Muscle layer of colon (tissue), 2 donors: ENCODE measurements around the gene CDC42BPB.

ENCODE experiments used
- H3K27ac ChIP-seq: one replicate; pipeline ENCODE4 v1.7.0; 2013; ENCODE audit warnings: low read depth, mild to moderate bottlenecking, low read length, moderate library complexity
- H3K27me3 ChIP-seq, 2 donors: one replicate each; pipeline ENCODE4 v1.7.0; 2013; ENCODE audit warnings: low read length in 2 of 2, mild to moderate bottlenecking in 2 of 2; ENCODE audit not compliant: insufficient read depth in 2 of 2, control insufficient read depth in 1 of 2
- H3K36me3 ChIP-seq: one replicate; pipeline ENCODE4 v1.7.0; 2013; ENCODE audit warnings: mild to moderate bottlenecking, low read length; ENCODE audit not compliant: insufficient read depth
- H3K4me1 ChIP-seq: one replicate; pipeline ENCODE4 v1.7.0; 2013; ENCODE audit warnings: mild to moderate bottlenecking, low read length; ENCODE audit not compliant: insufficient read depth
- H3K4me3 ChIP-seq, 2 donors: one replicate each; pipeline ENCODE4 v1.7.0; 2013; ENCODE audit warnings: low read length in 2 of 2, low read depth in 1 of 2, mild to moderate bottlenecking in 1 of 2, moderate library complexity in 1 of 2
- H3K9ac ChIP-seq: one replicate; pipeline ENCODE4 v1.7.0; 2013; ENCODE audit warnings: low read length
- H3K9me3 ChIP-seq: one replicate; pipeline ENCODE4 v1.7.0; 2013; ENCODE audit warnings: mild to moderate bottlenecking, low read length
- donor health status: abdominal sarcoma.
- donor health status: Adenocarcinoma of cecum.

Gene CDC42BPB

DNA sequence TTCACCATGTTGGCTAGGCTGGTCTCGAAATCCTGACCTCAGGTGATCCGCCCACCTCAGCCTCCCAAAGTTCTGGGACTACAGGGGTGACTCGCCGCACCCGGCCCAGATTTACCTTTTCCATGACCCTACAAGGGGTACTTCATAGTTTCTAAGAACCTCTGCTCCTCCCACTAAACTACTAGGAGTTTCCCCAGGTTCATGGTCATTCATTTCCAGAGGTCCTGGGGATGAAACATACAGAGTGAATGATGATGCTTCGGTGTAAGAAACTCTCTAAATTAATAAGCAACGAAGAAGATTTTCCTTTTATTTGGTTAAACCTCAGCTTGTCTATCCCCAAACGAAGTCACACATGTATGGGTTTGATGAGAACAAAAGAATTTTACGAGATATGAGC, 77.9 kb downstream of the CDC42BPB start:
- Histone ChIP-seq H3K4me1 (no peaks in the 10 kb centered on the region), H3K4me3 (no peak overlapping the region), H3K36me3 (peaks cover 74% of the 10 kb centered on the region), H3K9ac (no peak overlapping the region), H3K27me3 (no peaks in the 10 kb centered on the region), H3K9me3 (no peaks in the 10 kb centered on the region), H3K27ac (no peak overlapping the region)

DNA sequence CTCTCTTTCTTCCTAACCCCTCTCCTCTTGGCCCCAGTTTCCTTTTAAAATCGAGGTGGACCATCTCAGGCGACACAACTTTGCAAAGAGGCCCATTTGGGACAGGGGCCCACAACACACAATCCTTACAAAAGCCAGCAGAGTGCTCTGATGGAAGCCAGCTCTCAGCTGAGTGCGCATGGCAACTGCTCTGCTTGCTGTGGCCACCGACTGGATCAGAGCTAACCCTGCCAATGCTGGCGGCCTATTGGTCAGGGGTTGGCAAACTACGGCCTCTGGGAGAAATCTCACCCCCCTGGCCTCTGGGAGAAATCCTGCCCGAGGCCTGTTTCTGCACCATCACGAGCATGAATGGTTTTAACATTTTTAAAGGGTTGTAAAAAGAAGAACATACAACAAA, 79.9 kb downstream of the CDC42BPB start:
- peaks cover 79% of the 10 kb centered on the region for H3K36me3 ChIP-seq
- no peak overlapping the region for H3K9ac ChIP-seq
- no peaks in the 10 kb centered on the region for H3K27me3 ChIP-seq
- no peaks in the 10 kb centered on the region for H3K4me1 ChIP-seq
- H3K27ac ChIP-seq: no peak overlapping the region
- H3K4me3 ChIP-seq: no peak overlapping the region
- no peaks in the 10 kb centered on the region for H3K9me3 ChIP-seq

DNA sequence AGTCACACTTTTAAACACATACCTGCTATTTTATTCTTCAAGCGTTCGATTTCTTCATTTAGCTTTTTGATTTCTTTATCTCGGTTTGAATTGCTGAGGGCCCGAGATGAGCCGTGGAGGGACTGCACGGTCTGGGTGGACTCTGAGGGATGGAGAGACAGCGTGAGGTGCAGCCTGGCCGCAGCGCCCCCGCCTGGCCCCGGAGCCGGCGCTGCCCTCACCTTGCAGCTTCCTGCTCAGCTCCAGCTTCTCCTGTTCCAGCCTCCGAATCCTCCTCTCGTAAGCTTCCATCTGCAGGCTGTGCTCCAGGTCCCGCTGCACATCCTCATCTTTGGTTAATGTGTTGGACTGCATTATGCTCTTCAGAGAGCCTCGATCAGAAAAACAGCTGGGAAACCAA, 81.7 kb downstream of the CDC42BPB start:
- H3K9me3 ChIP-seq: no peaks in the 10 kb centered on the region
- no peaks in the 10 kb centered on the region for H3K27me3 ChIP-seq
- H3K9ac ChIP-seq: no peak overlapping the region
- H3K4me3 ChIP-seq: no peak overlapping the region
- no peaks in the 10 kb centered on the region for H3K4me1 ChIP-seq
- no peak overlapping the region for H3K27ac ChIP-seq
- H3K36me3 ChIP-seq: peaks cover 83% of the 10 kb centered on the region

DNA sequence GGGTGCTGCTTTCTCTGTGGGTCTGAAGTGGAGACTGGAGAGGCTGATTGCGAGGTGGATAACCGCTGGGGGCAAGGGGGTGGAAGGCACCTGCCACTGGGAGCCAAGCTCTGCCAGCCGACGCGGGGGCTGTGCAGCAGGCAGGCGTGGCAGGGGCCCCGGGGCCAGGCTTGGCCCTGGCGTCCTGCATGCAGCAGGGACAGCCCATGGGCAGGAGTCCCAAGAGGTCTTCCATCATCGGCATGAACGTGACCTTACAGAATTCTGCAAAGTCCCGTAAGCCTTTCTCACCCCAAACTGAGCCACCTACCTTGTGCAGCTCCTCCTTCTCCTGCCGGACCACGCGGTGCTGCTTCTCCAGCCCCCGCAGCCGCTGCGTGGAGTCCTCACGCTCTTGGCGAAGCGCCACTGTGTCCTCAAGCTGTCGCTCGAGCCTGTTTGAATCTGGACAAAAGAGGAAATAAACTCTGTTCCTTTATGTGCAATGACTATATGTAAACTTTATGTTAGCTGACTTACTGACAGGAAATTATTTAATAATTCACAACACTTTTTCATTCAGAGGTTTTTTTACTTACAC, 83.6 kb downstream of the CDC42BPB start:
- Histone ChIP-seq H3K27me3 (no peaks in the 10 kb centered on the region), H3K4me1 (no peaks in the 10 kb centered on the region), H3K9me3 (no peaks in the 10 kb centered on the region), H3K27ac (no peak overlapping the region), H3K4me3 (no peak overlapping the region), H3K36me3 (peaks cover 82% of the 10 kb centered on the region), H3K9ac (no peak overlapping the region)

DNA sequence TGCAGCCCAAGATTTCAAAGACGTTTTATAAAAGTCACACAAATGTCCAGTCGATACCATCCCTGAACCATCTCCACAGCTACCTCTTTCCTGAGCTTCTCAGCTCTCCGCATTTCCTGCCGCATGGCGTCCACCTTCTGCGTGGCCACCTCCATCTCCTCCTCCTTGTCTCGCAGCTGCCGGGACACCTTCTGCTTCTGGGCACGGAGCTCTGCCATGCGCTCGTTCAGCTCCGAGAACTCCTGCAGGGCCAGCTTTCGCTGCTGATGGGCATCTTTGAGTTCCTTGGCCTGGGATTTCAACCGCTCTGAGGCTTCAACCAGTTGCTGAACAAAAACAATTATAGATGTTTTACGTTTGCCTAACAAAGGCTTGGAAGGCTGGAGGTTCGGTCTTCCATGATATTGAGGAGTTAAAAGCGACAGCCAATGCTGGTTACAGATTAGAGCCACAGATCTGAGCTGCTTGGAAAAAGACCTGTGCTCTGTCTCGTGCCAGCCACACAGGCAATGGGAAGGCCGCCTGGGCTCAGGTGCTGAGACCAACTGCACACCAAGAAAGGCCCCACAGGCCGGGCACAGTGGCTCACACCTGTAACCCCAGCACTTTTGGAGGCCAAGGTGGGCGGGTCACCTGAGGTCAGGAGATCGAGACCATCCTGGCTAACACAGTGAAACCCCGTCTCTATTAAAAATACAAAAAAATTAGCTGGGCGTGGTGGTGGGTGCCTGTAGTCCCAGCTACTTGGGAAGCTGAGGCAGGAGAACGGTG, 85.3 kb downstream of the CDC42BPB start:
- Histone ChIP-seq H3K4me1 (no peaks in the 10 kb centered on the region), H3K36me3 (peaks cover 85% of the 10 kb centered on the region), H3K4me3 (no peak overlapping the region), H3K27me3 (no peaks in the 10 kb centered on the region), H3K27ac (no peak overlapping the region), H3K9me3 (no peaks in the 10 kb centered on the region), H3K9ac (no peak overlapping the region)

DNA sequence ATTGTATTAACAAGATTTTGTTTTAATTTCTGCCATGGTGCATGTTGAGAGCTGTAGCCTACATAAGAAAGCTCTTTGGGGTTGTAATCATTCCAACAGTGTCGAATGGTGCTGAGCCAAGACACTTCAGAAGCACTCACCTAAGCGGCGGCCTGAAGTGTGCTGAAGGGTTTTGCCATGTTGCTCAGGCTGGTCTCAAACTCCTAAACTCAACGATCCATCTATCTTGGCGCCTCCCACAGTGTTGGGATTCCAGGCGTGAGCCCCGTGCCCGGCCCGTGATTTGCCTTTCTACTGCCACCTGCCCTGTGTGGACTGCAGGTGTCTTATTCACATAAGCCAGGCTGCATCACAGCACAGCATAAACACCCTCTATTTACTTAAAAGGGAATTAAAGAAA, 86.0 kb downstream of the CDC42BPB start:
- H3K9me3 ChIP-seq: no peaks in the 10 kb centered on the region
- H3K27me3 ChIP-seq: no peaks in the 10 kb centered on the region
- no peak overlapping the region for H3K4me3 ChIP-seq
- no peak overlapping the region for H3K9ac ChIP-seq
- peaks cover 86% of the 10 kb centered on the region for H3K36me3 ChIP-seq
- no peak overlapping the region for H3K27ac ChIP-seq
- no peaks in the 10 kb centered on the region for H3K4me1 ChIP-seq

DNA sequence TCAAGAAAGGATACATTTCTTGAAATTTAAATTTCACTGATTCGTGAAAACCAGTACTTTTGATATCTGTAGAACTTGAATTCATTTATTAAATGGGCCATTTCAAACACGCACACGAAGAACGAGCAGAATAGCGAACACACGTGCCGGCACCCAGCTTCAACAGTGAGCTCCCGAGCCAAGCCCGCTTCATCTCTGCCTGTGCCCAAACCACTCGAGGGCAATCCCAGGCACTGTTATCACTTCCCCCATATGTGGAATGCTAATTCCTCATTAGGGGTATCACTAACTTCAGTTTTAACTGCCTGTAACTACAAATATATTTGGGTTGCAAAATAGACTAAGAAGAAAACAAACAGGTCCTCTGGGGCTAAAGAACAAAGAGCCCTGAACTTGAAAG, 86.9 kb downstream of the CDC42BPB start:
- Histone ChIP-seq H3K27me3 (no peaks in the 10 kb centered on the region), H3K4me1 (no peaks in the 10 kb centered on the region), H3K9me3 (no peaks in the 10 kb centered on the region), H3K36me3 (peaks cover 86% of the 10 kb centered on the region), H3K4me3 (no peak overlapping the region), H3K9ac (no peak overlapping the region), H3K27ac (no peak overlapping the region)

DNA sequence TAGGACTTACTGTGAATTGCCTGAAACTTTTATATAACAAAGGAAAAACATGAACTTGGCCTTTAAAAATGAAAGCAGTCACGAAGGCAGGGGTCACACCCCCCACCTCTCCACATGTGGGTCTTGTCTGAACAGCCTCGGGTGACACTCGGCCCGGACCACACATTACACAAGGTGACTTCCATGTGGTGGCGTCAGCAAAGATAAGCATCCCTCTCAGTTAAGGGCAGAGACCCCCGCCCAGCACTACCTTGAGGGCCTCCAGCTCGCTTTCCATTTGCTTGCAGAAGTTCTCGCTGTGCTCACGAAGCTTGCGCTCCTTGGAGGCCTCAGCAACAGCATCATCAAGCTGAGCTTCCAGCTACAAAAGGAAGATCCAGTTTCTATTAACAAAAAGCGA, 87.4 kb downstream of the CDC42BPB start:
- Histone ChIP-seq H3K4me1 (no peaks in the 10 kb centered on the region), H3K36me3 (peaks cover 88% of the 10 kb centered on the region), H3K27me3 (no peaks in the 10 kb centered on the region), H3K27ac (no peak overlapping the region), H3K4me3 (no peak overlapping the region), H3K9ac (no peak overlapping the region), H3K9me3 (no peaks in the 10 kb centered on the region)

DNA sequence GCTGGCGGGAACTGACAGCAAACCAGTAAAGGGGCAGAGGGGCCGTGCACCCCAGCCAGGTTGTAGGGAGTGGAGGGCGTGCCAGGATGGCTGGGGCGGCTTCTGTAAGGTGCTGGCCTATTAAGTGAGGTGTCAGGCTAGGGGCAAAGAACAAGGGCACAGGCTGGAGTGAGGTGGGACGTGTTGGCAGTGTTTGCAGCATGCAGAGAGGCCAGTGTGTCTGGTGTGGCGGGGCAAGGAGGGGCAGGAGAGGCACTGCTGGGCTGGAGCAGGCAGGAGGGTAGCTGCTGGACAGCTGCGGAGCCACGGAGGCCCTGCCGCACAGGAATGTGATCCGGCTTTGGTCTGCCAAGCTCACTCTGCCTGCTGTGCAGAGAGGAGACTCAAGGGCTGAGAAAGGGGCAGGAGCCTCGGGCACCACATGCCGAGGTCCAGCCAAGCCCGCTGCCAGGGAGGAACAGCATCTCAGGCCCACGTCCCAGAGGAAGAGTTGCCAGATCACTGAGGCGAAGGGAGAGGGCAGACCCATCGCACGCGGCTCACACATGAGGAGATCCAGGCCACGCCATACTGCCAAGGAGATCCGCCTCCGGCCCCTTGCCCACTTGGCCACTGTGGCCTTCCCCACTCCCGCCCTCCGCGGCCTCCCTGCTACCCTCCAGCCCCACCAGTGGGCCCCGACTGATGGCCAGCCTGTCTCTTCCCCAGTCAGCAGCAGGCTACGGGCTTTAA, 88.1 kb downstream of the CDC42BPB start:
- Histone ChIP-seq H3K27ac (no peak overlapping the region), H3K4me1 (no peaks in the 10 kb centered on the region), H3K4me3 (no peak overlapping the region), H3K36me3 (peaks cover 86% of the 10 kb centered on the region), H3K9ac (no peak overlapping the region), H3K27me3 (no peaks in the 10 kb centered on the region), H3K9me3 (no peaks in the 10 kb centered on the region)

DNA sequence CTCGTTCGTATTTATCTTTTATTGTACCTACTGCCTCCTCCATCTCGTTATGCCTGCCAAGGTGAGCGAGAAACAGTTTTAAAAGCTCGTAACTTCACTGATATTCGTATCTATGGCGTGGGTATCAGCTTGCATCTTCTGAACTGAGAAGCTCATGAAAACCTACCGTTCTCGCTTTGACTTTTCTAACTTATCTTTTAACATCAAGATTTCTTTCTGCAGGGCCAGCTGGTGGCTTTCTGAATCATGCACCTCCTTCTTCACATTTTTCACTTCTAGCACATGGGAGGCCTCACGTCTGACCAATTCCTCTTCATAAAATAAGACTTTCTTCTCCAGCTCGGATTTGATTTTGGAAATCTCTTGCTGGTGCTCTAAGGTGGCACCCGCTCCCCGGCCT, 89.0 kb downstream of the CDC42BPB start:
- Histone ChIP-seq H3K9ac (no peak overlapping the region), H3K27me3 (no peaks in the 10 kb centered on the region), H3K27ac (no peak overlapping the region), H3K9me3 (no peaks in the 10 kb centered on the region), H3K4me1 (no peaks in the 10 kb centered on the region), H3K4me3 (no peak overlapping the region), H3K36me3 (peaks cover 86% of the 10 kb centered on the region)

DNA sequence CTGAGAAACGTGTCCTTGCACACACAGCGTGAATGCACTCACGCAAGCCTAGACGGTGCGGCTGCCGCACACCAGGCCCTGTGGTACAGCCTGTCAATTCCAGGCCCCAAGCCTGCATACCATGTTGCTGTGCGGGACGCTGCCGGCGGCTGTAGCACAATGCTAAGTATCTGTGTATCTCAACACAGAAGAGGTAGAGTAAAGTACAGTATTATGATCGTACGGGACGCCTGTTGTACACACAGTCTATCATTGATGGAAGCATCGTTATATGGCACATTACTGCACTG, 89.9 kb downstream of the CDC42BPB start:
- no peaks in the 10 kb centered on the region for H3K9me3 ChIP-seq
- no peak overlapping the region for H3K9ac ChIP-seq
- H3K4me3 ChIP-seq: no peak overlapping the region
- peaks cover 85% of the 10 kb centered on the region for H3K36me3 ChIP-seq
- no peaks in the 10 kb centered on the region for H3K4me1 ChIP-seq
- H3K27me3 ChIP-seq: no peaks in the 10 kb centered on the region
- no peak overlapping the region for H3K27ac ChIP-seq
